HG03097 (cell line): ENCODE results near the gene SMIM41.
"Not testable (repeated sequence)": the region's sequence is repeated elsewhere in the genome, so short reads cannot be mapped to it uniquely, and the experiment has no call there.

Experiments
- ATAC-seq: cut with Tn5 transposase; IDR thresholded peaks from one replicate; pipeline ENCODE4 v1.9.1; 2021; ENCODE audit not compliant: unreplicated experiment, low FRiP score

SMIM41 gene

DNA sequence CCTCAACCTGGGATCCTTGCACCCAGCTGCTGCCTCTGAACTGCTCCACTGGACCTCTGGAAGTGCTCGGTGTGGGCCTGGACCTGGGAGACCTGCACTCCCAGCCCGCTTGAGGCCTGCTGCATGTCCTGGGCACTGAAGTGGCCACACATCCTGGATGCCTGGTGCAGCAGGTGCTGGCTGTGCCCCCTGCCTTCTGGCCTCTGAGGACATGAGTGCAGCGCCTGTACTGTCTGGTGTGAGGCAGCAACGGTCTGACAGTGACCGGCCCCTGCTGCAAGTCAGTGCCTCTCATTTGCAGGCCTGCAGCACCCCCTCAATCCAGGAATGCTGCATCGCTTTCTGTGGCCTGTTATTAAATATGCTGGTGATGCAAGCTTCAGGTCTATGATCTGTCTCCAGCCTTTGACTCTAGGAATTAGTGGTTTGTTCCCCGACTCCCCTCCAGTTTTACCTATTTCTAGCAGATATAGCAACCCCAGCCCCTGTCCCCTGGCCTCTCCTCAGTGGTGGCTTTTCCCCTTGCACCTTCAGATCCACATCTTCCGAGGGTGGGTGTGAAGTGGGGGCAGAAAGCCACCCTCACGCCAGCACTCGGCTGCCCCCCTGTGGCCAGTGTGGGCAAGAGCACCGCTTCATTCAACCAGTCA lies 3.6 kb downstream of the SMIM41 start:
- ATAC-seq, result no peak

- ATAC-seq, result no peak
Observed at GRCh38 chr12:52083638-52083996, 4.1 kb downstream of the SMIM41 start.

GRCh38 chr12:52084491-52085231 lies 5.2 kb downstream of the SMIM41 start:
- ATAC-seq, result no peak

- ATAC-seq, result no peak
Observed at GRCh38 chr12:52085682-52086180, 6.2 kb downstream of the SMIM41 start.

DNA sequence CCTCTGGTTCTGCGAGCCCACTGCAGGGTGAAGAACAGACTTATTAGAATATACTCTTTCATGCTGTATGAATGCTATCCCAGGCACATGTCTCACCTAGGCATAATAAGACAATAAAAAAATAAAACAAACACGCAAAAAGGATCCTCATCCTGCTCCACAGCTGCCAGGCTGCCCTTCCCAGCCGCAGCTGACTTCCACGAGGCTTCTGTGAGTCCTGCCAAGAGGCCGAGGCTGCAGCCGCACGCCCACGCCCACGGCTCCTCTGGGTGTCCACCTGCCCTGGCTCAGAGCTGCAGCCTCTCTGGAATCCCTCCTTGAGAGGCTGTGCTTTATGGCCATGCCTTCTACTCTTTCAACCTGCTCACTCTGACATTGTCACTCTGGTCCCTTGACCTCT lies 6.9 kb downstream of the SMIM41 start:
- ATAC-seq, result no peak

DNA sequence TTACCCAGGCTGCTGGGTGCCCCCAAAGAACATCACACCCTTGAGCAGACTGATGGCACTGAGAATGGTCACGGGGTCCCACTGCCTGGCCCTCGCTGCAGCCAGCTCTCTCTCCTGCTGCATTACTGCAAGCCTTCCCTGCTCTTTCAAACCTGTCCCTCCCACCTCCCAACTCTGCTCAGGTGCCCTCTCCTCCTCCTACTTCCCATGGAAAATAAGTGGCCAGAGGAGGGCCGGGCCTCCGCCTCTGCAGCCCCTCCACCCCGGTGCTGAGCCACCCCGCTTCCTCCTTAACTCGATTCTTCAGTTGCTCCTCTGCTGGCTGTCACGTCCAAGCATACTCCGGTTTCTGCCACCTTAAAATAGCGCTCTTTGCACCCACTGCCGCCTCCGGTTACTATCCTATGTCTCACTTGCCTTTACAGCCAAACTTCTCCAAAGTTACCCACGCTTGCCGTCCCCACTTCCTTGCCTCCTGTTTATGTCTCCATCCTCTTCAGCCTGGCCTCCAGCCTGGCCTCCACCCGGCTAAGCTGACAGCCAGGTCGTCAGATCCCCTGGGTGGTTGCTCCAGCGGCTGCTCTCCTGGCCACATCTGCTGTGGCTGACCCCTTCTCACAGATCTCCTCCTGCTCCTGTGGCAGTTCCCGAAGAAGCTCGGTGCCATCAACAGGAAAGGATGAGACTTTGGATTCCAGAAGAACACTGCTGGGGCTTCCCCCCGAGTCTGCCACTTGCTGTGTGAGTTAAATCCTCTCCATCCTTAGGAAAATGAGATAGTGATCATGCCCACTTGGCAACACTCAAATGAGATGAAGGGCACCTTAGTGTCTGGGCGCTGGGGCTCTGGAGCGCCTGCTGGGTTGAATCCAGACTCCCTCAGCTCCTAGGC lies 7.7 kb downstream of the SMIM41 start:
- no peak for ATAC-seq

GRCh38 chr12:52087961-52088820 lies 8.7 kb downstream of the SMIM41 start:
- ATAC-seq, result no peak

DNA sequence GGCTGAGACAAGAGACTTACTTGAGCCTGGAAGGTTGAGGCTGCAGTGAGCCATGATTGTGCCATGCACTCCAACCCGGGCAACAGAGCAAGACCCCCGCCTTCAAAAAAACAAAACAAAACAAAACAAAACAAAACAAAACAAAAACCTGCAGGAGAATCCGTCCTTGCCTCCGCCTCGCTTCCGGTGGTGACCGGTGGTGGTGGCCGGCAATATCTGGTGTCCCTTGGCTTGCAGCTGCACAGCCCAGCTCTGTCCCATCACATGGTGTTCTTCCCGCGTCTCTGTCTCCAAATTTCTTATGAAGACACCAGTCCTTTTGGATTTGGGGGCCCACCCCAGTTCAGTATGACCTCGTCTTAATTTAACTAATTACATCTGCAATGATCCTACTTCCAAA lies 10.0 kb downstream of the SMIM41 start:
- ATAC-seq, result no peak

DNA sequence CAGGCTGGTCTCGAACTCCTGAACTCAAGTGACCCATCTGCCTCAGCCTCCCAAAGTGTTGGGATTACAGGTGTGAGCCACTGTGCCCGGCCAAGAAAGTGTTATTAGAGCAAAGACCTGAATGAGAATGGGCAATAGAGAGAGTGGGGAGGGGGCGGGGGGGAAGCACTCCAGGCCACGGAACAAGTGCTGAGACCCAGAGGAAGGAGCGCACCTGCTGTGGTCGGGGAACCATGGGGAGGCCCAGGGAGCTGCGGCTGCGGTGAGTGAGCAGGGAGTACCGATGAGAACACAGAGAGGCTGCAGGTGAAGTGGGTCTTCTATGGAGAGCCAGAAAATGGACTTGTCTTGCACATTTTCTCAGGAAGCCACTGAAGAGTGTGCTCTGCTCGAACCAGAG lies 10.8 kb downstream of the SMIM41 start:
- no peak for ATAC-seq

DNA sequence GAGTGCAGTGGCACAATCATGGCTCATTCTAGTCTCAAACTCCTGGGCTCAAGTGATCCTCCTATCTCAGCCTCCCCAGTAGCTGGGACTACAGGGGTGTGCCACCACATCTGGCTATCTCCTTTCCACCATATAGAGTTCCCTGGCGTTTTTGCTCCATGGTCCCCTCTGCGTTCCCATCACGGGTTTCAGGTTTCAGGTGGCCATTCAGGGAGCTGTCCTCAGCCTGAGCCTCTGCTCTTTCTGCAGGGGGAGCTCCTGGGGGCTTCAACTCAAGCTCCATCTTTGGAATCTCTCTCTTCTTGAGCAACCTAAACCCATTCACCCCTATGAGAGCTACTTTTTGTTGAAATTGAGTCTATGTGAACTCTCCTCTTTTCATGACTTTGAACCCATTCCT lies 11.6 kb downstream of the SMIM41 start:
- no peak for ATAC-seq

- no peak for ATAC-seq
Observed at GRCh38 chr12:52091869-52092268, 12.4 kb downstream of the SMIM41 start.

DNA sequence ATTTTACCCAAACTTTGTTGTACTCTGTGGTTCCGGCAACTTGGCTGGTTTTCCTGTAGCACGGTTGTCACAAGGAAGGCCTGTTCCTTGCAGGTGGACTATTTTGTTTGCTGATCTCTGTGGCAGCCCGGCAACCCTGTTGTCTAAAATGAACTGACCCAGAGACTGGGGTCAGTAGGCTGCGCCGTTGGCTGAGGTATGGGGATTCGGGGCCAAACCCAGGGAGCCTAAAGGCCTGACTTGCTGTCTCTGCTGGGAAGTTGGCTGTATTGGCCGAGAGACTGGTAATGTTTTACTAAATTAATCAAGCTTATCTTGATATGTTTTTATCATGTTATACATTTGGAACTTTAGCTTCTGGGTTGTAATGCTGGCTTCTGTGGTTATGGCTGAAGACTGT lies 13.8 kb downstream of the SMIM41 start:
- no peak for ATAC-seq

GRCh38 chr12:52096332-52097044 lies 17.0 kb downstream of the SMIM41 start:
- ATAC-seq, result no peak

- ATAC-seq, result no peak
Observed at GRCh38 chr12:52097045-52097666, 17.7 kb downstream of the SMIM41 start.

GRCh38 chr12:52104431-52105089 lies 25.1 kb downstream of the SMIM41 start:
- not testable (repeated sequence) for ATAC-seq

DNA sequence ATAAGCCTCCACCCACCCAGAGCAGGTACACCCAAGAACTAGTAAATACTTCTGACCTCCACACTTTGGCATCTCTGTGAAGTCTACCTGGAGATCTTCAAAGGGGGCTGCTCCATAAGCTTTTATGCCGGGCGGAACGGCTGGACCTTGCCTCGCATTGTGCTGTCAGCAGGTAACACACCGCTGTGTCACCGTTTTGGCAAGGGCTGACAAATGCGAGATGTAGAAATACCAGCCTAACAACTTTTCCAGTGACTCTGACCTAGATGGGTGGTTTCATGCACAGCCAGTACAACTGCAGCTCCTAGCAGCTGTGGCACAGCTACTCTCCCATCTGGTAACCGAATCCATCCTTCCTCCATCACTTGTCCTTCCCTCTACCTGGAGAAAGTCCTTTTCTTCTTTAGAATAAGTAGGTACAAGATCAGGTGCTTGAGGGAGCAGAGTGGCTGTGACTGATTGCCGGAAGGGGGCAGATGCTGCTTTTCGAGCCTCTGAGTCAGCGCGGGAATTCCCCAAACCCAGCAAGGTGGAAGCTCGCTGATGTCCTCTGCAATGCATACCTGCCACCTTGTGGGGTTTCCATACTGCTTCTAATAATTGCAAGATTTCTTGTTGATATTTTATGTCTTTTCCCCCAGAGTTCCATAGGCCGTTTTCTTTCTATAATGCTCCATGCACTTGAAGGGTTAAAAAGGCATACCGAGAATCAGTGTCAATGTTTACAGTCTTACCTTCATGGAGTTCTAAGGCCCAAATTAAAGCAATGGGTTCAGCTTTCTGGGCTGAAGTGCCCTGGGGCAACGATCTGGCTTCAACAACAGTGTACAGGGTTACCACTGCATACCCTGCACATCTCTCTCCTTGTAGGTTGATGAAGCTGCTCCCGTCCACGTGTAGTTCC lies 37.0 kb downstream of the SMIM41 start:
- ATAC-seq, result not testable (repeated sequence)

- not testable (repeated sequence) for ATAC-seq
Observed at GRCh38 chr12:52117806-52118475, 38.4 kb downstream of the SMIM41 start.
